ENCODE data around the gene IL17RE. TPM values are rescaled to one million over a fixed set of nuclear protein-coding genes. Genes with fewer than 3 reads are reported as not detected.
"Not testable (repeated sequence)": the region's sequence is repeated elsewhere in the genome, so short reads cannot be mapped to it uniquely, and the experiment has no call there.

The IL17RE gene
- total RNA-seq, 1 donor: 0.72 TPM

DNA sequence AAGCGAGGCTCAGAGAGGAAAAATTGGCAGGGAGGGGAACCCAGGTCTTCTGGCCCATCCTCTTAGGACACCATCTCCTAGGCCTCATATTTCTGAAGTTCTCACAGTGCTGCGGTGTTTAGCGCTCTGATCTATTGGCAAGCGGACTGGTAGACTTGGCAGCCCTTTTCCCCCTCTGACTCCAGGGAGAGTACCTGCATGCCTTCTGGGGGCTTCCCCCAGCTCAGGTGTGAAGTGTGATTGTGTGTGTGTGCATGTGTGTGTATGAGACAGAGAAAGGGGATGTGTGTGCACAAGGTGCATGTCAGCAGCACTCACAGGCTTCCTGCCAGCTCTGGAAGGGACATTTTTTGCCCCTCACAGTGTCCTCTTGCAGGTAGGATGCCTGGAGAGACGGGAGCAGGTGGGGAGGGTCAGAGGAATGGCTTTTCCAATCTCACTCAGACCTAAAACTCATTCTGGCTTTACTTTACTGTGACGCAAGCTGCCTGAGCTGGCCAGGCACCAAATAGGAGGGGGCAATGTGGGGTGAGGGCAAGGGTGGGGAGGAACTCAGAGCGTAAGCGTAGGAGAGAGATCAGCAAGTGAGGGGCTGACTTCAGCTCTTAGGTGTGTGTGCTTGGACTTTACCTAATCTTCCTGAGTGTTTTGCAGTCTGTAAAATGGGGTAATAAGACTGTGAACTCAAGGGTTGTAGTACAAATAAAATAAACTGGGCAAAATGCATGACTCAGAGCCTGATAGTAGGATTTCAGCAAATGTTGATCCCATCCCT lies 4.0 kb upstream of the IL17RE start:
- no peaks in the 10 kb centered on the region for H3K36me3 ChIP-seq (ENCODE audit: insufficient read depth, low read length)
- H3K27ac ChIP-seq (ENCODE audit: low read depth, low read length): no peak overlapping the region
- H3K4me1 ChIP-seq (ENCODE audit: insufficient read depth, low read length): peaks cover 48% of the 10 kb centered on the region
- peaks cover 4% of the 10 kb centered on the region for H3K79me2 ChIP-seq (ENCODE audit: insufficient read depth, low read length)
- H3K4me2 ChIP-seq (ENCODE audit: insufficient read depth, low read length): no peak overlapping the region
- no peak for DNase-seq (ENCODE audit: insufficient read length, low spot score, missing footprints)
- H3K4me3 ChIP-seq (ENCODE audit: insufficient read depth, low read length): no peak overlapping the region
- no peaks in the 10 kb centered on the region for H3K9me3 ChIP-seq (ENCODE audit: low read depth, low read length)
- H2AFZ ChIP-seq (ENCODE audit: low read length): no peak overlapping the region
- H3K27me3 ChIP-seq (ENCODE audit: insufficient read depth, low read length): no peaks in the 10 kb centered on the region
- no peak for TF ChIP-seq CTCF (IDR thresholded peaks at IDR 0.05; ENCODE audit: extremely low read depth, low read depth, low read length)
- no peaks in the 10 kb centered on the region for H4K20me1 ChIP-seq (ENCODE audit: insufficient read depth, low read length)

DNA sequence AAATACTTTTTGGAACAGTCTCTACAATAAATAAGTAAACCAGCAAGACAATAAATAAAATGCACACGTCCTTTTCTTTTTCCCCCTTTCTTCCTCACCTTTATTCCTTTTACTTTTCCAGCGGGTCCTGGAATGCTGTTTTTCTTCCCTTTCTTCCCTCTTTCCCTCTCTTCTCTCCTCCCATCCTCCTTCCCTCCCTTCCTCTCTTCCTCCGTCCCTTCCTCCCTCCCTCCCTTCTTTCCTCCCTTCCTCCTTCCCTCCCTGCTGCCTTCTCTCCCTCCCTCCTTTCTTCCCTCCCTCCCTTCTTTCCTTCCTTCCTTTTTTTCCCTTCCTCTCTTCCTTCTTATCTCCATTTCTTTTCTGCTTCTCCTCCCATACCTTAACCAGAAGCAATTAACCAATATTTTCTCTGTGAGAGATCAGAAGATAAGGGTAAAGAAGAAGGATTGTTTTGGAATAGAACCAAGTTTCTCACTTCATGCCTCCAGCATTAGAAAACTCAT lies 3.3 kb upstream of the IL17RE start:
- peaks cover 4% of the 10 kb centered on the region for H3K79me2 ChIP-seq (ENCODE audit: insufficient read depth, low read length)
- no peak overlapping the region for H2AFZ ChIP-seq (ENCODE audit: low read length)
- peaks cover 45% of the 10 kb centered on the region for H3K4me1 ChIP-seq (ENCODE audit: insufficient read depth, low read length)
- H4K20me1 ChIP-seq (ENCODE audit: insufficient read depth, low read length): no peaks in the 10 kb centered on the region
- H3K27ac ChIP-seq (ENCODE audit: low read depth, low read length): no peak overlapping the region
- H3K36me3 ChIP-seq (ENCODE audit: insufficient read depth, low read length): no peaks in the 10 kb centered on the region
- no peak for TF ChIP-seq CTCF (IDR thresholded peaks at IDR 0.05; ENCODE audit: extremely low read depth, low read depth, low read length)
- no peak for DNase-seq (ENCODE audit: insufficient read length, low spot score, missing footprints)
- H3K9me3 ChIP-seq (ENCODE audit: low read depth, low read length): no peaks in the 10 kb centered on the region
- H3K4me2 ChIP-seq (ENCODE audit: insufficient read depth, low read length): no peak overlapping the region
- no peaks in the 10 kb centered on the region for H3K27me3 ChIP-seq (ENCODE audit: insufficient read depth, low read length)
- no peak overlapping the region for H3K4me3 ChIP-seq (ENCODE audit: insufficient read depth, low read length)

- H3K4me3 ChIP-seq (ENCODE audit: insufficient read depth, low read length); H3K27ac ChIP-seq (ENCODE audit: low read depth, low read length); H3K4me2 ChIP-seq (ENCODE audit: insufficient read depth, low read length); H3K27me3 ChIP-seq (ENCODE audit: insufficient read depth, low read length); H3K36me3 ChIP-seq (ENCODE audit: insufficient read depth, low read length); H3K79me2 ChIP-seq (ENCODE audit: insufficient read depth, low read length); DNase-seq (ENCODE audit: insufficient read length, low spot score, missing footprints); H3K9me3 ChIP-seq (ENCODE audit: low read depth, low read length); H4K20me1 ChIP-seq (ENCODE audit: insufficient read depth, low read length); H2AFZ ChIP-seq (ENCODE audit: low read length): not testable (repeated sequence)
- H3K4me1 ChIP-seq (ENCODE audit: insufficient read depth, low read length): peaks cover 45% of the 10 kb centered on the region
Measured at GRCh38 chr3:9900965-9901415, 1.7 kb upstream of the IL17RE start.

DNA sequence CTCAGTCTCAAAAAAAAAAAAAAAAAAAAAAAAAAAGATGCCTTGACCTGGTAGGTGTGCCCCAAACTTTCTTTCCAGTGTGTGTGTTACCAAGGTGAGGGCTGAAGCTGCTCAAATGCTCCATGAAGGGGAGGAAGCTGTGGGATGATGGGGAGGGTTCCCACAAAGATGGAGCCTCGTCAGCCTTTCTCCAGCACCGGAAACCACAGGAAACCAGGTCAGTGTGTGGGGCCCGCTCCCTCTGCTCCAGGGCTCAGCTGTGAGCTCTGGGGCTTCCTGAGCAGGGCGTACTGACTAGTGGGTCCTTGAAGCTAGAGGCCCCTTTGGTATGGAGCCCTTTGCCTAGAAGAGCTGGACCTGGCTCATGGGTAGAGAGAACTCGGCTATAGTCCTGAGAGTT lies 681 bp upstream of the IL17RE start:
- H3K4me1 ChIP-seq (ENCODE audit: insufficient read depth, low read length): peaks cover 40% of the 10 kb centered on the region
- no peaks in the 10 kb centered on the region for H4K20me1 ChIP-seq (ENCODE audit: insufficient read depth, low read length)
- no peak overlapping the region for H3K4me2 ChIP-seq (ENCODE audit: insufficient read depth, low read length)
- H3K36me3 ChIP-seq (ENCODE audit: insufficient read depth, low read length): no peaks in the 10 kb centered on the region
- H2AFZ ChIP-seq (ENCODE audit: low read length): peak overlapping the region; percentile 83
- no peak for TF ChIP-seq CTCF (IDR thresholded peaks at IDR 0.05; ENCODE audit: extremely low read depth, low read depth, low read length)
- H3K9me3 ChIP-seq (ENCODE audit: low read depth, low read length): no peaks in the 10 kb centered on the region
- H3K79me2 ChIP-seq (ENCODE audit: insufficient read depth, low read length): no peaks in the 10 kb centered on the region
- no peak overlapping the region for H3K27ac ChIP-seq (ENCODE audit: low read depth, low read length)
- DNase-seq (ENCODE audit: insufficient read length, low spot score, missing footprints): no peak
- H3K27me3 ChIP-seq (ENCODE audit: insufficient read depth, low read length): no peaks in the 10 kb centered on the region
- no peak overlapping the region for H3K4me3 ChIP-seq (ENCODE audit: insufficient read depth, low read length)
